NCI-H1694 treated with DMSO at 0.1 percent for 48 hours (cell line): ENCODE results near the gene TMEM63B.

Experiments used
- DNase-seq: peaks from one replicate; lab custom pipeline; 2025; lab: John Stamatoyannopoulos, UW

The TMEM63B gene

DNA sequence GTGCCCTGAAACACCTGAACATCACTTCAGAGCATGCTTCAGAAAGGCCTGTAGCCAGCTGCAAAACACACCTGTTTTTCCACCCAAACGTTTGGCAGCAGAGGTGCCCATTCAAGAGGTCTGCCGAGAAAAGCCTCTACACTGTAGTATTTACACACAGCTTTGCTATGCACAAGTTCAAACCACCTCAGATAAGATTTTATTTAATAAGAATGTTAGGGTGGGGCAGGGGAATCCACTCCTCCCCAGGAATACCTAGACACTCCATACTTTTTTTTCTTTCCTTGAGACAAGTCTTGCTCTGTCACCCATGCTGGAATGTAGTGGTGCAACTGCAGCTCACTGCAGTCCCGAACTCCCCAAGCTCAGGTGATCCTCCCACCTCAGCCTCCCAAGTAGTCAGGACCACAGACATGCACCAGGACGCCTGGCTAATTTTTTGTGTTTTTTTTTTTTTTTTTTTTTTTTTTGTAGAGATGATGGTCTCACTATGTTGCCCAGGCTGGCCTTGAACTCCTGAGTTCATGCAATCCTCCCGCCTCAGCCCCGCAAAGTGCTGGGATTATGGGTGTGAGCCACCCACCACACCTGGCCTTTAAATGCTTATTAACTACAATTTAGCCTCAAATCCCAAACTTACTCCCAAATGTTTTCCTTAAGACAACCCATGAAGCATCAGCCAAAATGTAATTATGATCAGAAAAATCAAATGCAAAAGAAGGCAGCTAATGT lies 9.8 kb upstream of the TMEM63B start:
- no peak for DNase-seq

DNA sequence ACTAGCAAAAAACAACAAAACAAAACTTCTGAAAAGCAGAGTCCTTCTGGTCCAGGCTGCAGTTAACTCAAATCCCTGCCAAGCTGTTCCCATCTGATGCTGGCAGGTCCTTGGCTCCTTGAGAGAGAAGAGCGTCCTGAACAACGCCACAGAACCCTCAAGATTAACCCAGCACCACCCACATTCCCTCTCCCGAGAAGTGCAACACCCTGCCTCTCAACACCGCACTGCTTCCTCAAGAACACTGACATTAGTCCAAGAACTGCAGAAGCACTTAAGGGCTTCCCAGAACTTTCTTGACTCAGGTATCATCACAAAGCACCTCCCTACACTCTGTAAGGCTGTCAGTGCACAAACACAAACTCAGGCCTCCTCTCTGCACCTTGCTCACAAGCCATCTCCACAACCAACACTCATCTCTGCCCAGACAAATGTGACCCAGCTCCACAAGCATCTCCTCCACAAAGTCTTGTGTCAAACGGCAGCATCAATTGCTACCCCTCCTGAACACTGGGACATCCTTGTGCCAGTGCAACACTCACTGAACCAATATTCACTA lies 7.6 kb upstream of the TMEM63B start:
- DNase-seq = no peak

DNA sequence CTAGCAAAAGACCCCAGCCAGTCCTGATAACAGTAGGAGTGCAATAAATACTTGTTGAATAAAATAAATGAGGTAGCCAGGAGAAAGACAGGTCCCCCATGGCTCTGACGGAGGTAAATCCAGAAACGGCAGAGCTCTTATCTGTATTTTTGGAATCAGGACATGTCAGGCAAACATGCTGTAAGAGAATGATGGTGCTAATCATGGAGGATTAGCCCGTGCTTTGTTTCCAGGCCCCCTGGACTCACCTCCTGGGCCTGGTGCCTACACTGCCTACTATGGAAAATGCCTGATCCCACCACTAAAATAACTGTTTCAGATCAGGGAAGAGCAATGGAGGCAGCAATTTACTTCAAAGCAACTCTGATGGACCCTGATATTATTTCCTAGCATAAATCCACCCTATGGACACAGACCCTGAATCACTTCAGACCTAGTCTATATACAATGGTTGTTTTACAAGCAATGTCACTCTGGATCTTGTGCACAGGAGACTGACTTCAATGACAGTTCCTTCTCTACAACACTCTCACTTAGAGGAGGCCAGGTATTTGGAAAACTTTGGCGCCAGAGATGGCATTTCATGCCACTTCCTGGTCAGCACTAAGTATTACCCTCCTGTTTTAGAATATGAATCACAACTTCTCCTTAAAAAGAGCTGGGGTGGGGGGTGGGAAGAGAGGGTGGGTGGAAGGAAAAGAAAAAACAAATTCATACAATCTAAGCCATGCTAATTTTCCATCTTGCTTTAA lies 6.5 kb upstream of the TMEM63B start:
- DNase-seq = no peak

- DNase-seq = no peak
These were observed 4.6 kb upstream of the TMEM63B start for GRCh38 chr6:44122801-44123200.

- no peak for DNase-seq
These were observed 3.8 kb upstream of the TMEM63B start for GRCh38 chr6:44123544-44123943.

- DNase-seq = no peak
These were observed 819 bp upstream of the TMEM63B start for GRCh38 chr6:44126320-44127149.

DNA sequence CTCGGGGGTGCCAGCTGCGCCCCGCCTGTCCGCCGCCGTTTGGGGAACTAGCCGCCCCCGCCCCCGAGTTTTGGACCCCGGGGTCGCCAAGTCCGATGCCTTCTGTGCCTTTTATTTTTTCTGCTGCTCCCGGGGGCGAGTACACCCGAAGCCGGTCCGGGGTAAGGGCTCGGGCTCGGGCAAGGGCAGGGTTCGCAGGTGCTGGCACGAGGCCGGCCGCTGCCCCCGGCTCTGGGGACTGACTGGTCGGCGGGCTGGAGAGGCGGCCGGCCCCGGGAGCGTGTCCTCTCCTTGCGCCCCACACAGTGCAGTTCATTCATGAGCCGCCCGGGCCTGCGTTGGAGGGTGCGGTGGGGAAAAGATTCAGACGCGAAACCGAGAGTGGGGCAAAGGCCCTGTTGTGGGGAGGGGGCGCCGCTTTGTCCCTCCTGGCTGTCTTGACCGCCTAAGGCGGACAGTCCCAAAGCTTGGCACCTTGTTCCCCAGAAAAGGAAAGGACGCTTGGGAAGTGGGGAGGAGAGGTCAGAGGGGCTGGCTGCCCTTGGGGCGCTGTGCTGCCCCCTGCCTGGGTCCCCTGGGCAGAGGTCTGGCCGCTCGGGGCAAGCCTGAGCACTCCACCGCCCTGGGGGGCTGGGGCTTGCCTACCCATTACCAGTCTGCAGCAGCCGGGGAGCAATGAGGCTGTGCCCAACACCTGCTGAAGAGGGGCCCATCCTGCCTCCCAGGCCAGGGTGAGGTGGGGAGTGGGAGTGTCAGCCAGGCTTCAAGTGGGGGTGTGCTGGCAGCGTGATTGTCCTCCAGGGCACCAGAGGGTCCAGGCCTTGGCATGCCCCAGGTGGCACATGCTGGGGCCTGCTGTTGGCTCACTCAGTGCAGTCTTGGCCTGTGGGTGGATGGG lies 915 bp downstream of the TMEM63B start:
- DNase-seq = no peak

- no peak for DNase-seq
These were observed 2.5 kb downstream of the TMEM63B start for GRCh38 chr6:44129841-44130322.

GRCh38 chr6:44131892-44132291 lies 4.5 kb downstream of the TMEM63B start:
- DNase-seq = no peak

- no peak for DNase-seq
These were observed 5.1 kb downstream of the TMEM63B start for GRCh38 chr6:44132476-44132875.

DNA sequence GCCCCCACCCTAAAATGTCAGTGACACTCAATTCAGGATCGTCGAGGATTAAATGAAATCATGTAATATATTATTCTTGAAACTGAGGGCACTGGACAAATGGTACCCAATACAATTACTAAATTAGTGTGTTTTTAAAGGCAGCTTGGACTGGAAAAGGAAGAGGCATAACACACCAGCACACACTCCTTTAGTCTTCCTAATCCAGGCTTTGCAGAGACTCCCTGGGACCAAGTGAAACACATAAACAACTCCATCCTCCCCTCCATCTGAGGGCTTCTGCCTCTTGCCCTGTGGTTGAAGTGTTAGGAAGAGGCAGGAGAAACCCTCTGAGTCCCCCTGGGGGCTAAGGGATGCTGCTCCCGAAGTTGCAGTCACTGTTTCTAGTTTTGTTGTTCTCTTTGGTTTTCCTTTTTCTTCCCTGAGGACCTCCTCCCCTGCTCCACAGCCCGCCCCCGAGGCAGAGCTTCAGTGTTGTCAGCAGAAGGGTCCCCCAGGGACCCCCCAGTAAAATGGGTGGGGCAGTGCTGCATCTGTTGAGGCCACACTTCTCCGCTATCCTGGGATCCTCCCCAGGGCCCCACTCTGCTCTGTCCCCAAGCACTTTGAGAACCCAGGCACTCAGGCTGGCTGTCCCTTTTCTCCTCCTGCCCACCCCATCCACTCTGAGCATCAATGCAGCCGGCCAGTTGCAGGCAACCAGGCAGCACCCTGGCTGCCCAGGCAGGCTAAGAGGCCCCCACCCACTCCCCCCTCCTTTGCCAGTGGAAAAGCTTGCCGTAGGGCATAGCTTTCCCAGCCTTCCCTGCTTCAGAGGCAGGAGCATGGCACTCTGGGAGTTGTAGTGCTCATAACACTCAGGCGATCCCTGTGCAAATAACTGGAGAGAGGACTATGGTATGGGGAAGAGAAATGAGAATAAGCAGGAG lies 5.9 kb downstream of the TMEM63B start:
- DNase-seq = peak; percentile 26

DNA sequence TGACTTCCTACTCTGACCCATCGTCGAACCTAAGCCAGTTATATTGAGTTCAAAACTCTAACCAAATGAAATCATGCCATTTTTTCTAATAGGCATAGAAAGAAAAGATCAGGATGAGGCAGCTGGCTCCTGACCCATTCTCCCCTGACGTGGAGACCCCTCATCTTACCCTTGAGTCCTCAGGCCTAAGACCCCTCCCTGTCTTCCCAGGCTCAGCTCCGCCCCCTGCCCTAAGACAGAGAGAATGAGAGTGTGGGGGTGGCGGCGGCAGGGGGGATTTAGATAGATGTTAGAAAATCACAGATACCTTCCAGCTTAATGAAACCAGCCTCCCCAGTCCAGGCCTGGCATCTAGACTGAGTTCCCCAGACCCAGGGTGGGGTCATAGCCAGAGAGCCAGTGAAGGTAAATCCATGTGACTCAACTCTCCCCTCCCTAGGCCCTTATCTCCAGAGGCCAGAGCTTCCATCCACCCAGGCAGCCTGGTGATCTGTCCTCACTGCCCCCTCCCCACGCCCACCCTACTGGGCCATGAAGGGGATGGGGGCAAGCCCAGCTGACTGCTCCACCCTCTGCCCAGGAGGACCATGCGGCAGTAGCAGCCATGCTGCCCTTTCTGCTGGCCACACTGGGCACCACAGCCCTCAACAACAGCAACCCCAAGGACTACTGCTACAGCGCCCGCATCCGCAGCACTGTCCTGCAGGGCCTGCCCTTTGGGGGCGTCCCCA lies 6.8 kb downstream of the TMEM63B start:
- DNase-seq = no peak

GRCh38 chr6:44135173-44135758 lies 7.9 kb downstream of the TMEM63B start:
- DNase-seq = no peak

- DNase-seq = no peak
These were observed 8.5 kb downstream of the TMEM63B start for GRCh38 chr6:44135875-44136274.

- no peak for DNase-seq
These were observed 11.5 kb downstream of the TMEM63B start for GRCh38 chr6:44138717-44139350.

GRCh38 chr6:44139351-44139743 lies 12.0 kb downstream of the TMEM63B start:
- no peak for DNase-seq

DNA sequence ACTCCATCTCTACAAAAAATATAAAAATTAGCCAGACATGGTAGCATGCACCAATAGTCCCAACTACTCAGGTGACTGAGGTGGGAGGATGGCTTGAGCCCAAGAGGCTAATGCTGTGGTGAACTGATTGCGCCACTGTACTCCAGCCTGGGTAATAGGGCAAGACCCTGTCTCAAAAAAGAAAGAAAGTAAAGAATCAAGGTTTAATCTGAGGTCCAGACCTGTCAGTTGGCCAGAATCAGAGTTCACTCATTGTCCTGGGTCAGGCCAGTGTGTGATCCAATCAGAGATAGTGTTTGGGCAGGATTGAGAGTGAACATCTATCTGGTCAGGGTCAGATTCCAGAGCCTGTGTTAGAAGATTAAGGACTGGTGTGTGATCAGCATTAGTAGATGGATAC lies 15.5 kb downstream of the TMEM63B start:
- DNase-seq = no peak

- DNase-seq = no peak
These were observed 16.4 kb downstream of the TMEM63B start for GRCh38 chr6:44143731-44144130.
